IPS-15b (cell line): ENCODE data around the gene CPXM2.
A peak's percentile ranks its signal among the peaks of the same experiment; 100 is the strongest.

ENCODE experiments used
- H3K27me3 ChIP-seq: one replicate; pipeline ENCODE4 v1.6.1; 2013; ENCODE audit warnings: low read length; ENCODE audit not compliant: control insufficient read depth, insufficient read depth
- H3K36me3 ChIP-seq: one replicate; pipeline ENCODE4 v1.6.1; 2013; ENCODE audit warnings: low read length; ENCODE audit not compliant: control insufficient read depth, insufficient read depth
- H3K4me1 ChIP-seq: one replicate; pipeline ENCODE4 v1.6.1; 2013; ENCODE audit warnings: mild to moderate bottlenecking, low read length; ENCODE audit not compliant: control insufficient read depth, insufficient read depth
- H3K4me3 ChIP-seq: one replicate; pipeline ENCODE4 v1.5.1; 2013; ENCODE audit warnings: low read depth, low read length
- H3K9ac ChIP-seq: one replicate; pipeline ENCODE4 v1.6.1; 2013; ENCODE audit warnings: low read depth, mild to moderate bottlenecking, low read length
- H3K9me3 ChIP-seq: one replicate; pipeline ENCODE4 v1.6.1; 2013; ENCODE audit warnings: mild to moderate bottlenecking, low read length; ENCODE audit not compliant: control insufficient read depth, insufficient read depth

The CPXM2 gene

DNA sequence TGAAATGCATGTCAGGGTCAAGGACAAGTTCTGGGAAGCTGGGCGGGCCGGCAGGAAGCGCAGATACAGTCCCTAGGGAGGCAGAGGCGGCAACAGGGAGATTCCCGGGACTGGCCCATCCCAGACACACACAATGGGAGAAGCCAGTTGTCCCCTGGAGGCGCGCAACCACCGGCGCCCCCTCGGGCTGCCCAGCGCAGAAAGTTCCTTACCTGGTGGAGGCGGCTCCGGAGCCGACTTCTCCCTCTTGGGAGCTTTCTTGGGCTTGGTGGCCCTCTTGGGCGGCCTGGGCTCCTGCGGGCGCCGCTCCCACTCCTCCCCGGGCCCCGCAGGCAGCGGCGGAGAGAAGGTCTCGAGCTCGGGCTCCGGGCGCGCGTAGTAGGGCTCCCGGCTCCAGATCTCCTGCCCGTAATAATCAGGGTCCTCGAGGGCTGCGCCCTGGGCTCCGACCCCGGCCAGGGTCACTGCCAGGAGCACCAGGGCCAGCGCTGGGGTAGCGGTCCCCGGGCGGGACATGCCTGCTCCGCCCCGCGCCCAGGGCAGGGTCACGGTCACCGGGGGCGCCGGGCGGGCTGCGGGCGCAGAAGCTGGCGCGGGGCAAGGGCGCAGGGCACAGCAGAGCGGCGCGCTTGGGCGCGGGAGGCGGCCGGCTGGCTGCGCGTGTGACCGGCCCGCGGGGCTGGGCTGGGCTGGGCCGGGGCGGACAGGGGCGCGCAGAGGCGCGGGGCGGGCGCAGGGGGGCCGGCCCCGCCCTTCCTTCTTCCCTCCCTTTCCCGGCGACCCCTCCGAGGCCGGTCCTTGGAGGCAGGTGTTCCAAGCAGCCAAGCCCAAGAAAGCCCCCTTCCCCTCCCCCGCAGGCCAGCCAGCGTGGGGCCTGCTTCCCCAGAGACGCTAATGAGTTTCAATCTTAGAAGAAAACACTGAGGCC lies at the start of gene CPXM2:
Gene CPXM2 (minus strand): TSS at position 664 of the 928 bp plus-strand sequence. CDS start 148 bp downstream, at position 516.
- Histone ChIP-seq H3K9ac (peak within 1 kb of the TSS; percentile 50), H3K36me3 (peaks cover 3% of the 10 kb centered on the region), H3K27me3 (peaks cover 12% of the 10 kb centered on the region), H3K4me1 (peaks cover 3% of the 10 kb centered on the region), H3K9me3 (no peaks in the 10 kb centered on the region), H3K4me3 (peak within 1 kb of the TSS; percentile 40)

DNA sequence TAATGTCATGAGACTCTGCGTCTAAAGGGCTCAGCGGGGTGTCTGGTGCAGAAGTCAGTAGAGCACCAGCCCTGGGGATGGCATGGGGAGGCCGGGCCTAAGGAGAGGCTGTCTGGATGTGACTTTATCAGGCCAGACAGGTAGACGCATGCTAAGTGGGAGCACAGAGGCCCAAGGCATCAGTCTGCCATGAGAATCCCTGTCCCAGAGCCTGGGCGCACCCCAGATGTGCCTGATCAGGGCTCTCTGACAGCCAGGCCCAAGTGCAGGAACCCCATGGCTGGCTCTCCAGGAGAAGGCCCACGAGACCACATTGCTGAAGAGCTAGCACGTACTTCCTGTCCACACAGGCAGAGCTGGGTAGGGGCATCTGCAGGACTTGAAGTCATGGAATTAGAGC lies 48.0 kb upstream of the CPXM2 start:
- Histone ChIP-seq H3K36me3 (no peaks in the 10 kb centered on the region), H3K9me3 (no peaks in the 10 kb centered on the region), H3K9ac (no peak overlapping the region), H3K4me1 (no peaks in the 10 kb centered on the region), H3K4me3 (no peak overlapping the region), H3K27me3 (no peaks in the 10 kb centered on the region)

GRCh38 chr10:123938890-123939289 lies 47.3 kb upstream of the CPXM2 start:
- no peaks in the 10 kb centered on the region for H3K4me1 ChIP-seq
- no peak overlapping the region for H3K4me3 ChIP-seq
- H3K9me3 ChIP-seq = no peaks in the 10 kb centered on the region
- no peaks in the 10 kb centered on the region for H3K27me3 ChIP-seq
- no peaks in the 10 kb centered on the region for H3K36me3 ChIP-seq
- no peak overlapping the region for H3K9ac ChIP-seq

DNA sequence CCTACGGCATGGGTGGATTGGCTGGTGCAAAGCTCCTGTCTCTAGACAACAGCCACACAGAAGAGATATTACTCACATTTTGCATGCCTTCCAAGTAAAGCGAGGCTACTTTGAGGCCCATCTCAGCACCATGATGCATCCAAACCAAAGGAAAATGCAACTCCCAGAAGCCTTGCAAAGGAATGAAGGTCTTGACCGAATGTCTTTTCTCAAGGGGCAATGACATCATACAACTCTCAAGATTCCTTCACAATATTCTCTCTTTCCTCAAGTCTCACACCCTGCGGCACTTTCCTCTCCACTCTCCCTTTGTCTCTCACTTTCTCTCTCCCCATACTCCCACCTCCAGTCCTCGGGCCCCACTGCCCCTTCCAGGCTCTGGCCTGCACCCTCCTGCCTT lies 44.8 kb upstream of the CPXM2 start:
- no peak overlapping the region for H3K4me3 ChIP-seq
- H3K27me3 ChIP-seq = no peaks in the 10 kb centered on the region
- H3K36me3 ChIP-seq = no peaks in the 10 kb centered on the region
- H3K4me1 ChIP-seq = no peaks in the 10 kb centered on the region
- peaks cover 2% of the 10 kb centered on the region for H3K9me3 ChIP-seq
- H3K9ac ChIP-seq = no peak overlapping the region

GRCh38 chr10:123935680-123936079 lies 44.1 kb upstream of the CPXM2 start:
- Histone ChIP-seq H3K9ac (no peak overlapping the region), H3K4me1 (no peaks in the 10 kb centered on the region), H3K36me3 (no peaks in the 10 kb centered on the region), H3K27me3 (no peaks in the 10 kb centered on the region), H3K4me3 (no peak overlapping the region), H3K9me3 (peaks cover 9% of the 10 kb centered on the region)

DNA sequence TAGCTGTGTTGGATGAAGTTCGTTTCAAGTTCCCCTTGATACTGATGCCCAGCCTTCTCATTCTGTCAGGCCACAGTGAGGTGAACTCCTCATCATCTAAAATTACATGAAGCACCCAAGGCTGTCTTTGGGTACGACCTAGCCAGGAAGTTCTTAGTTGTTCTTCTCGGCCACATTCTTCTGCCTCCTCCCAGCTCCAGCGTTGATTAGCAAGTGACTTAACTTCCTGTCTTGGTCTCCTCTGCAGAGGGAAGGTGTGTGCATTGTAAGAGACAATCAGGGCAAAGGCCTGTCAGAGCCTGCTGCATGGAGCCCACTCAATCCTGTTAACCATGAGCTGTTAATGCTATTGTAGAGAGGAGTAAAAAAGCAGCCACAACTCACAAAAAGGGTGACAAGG lies 43.2 kb upstream of the CPXM2 start:
- Histone ChIP-seq H3K9ac (no peak overlapping the region), H3K9me3 (peaks cover 12% of the 10 kb centered on the region), H3K4me3 (no peak overlapping the region), H3K27me3 (no peaks in the 10 kb centered on the region), H3K4me1 (no peaks in the 10 kb centered on the region), H3K36me3 (no peaks in the 10 kb centered on the region)

DNA sequence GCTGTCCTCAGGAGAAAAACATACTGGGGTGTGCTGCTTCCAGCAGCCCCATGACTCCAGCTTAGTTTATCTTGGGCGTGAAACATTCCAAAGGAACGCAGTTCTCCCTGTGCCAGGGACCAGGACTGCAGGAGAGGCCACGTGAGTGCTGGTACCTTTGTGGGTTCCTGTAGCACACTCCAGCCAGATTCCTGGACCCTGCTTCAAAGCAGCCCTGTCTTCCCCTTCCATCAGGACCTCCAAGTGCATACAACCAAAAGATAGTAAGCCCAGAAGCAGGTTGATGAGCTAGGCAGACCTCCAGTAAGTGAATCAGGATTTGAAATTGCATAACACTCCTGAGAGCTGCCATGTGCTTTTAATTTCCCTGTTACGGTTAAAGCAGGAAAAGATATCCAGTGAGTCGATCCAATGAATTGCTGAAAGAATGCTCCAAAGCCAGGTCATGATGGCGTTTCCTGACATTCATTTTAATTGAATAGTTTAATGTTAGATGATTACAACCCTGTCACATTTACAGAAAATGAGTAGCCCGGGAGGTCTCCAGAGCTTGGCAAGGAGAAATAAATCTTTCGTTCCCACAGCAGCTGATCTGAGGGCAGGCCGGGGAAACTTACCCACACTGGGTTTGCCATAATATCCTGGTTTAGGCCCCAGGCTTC lies 38.9 kb upstream of the CPXM2 start:
- H3K27me3 ChIP-seq = no peaks in the 10 kb centered on the region
- H3K9me3 ChIP-seq = peaks cover 12% of the 10 kb centered on the region
- H3K36me3 ChIP-seq = no peaks in the 10 kb centered on the region
- no peaks in the 10 kb centered on the region for H3K4me1 ChIP-seq
- no peak overlapping the region for H3K4me3 ChIP-seq
- H3K9ac ChIP-seq = no peak overlapping the region

GRCh38 chr10:123929791-123930190 lies 38.2 kb upstream of the CPXM2 start:
- Histone ChIP-seq H3K4me1 (no peaks in the 10 kb centered on the region), H3K9ac (no peak overlapping the region), H3K36me3 (no peaks in the 10 kb centered on the region), H3K27me3 (no peaks in the 10 kb centered on the region), H3K4me3 (no peak overlapping the region), H3K9me3 (peaks cover 12% of the 10 kb centered on the region)

- H3K27me3 ChIP-seq = no peaks in the 10 kb centered on the region
- H3K4me1 ChIP-seq = no peaks in the 10 kb centered on the region
- no peaks in the 10 kb centered on the region for H3K36me3 ChIP-seq
- H3K9ac ChIP-seq = no peak overlapping the region
- peaks cover 12% of the 10 kb centered on the region for H3K9me3 ChIP-seq
- H3K4me3 ChIP-seq = no peak overlapping the region
Measured at GRCh38 chr10:123928427-123928826, 36.8 kb upstream of the CPXM2 start.

- Histone ChIP-seq H3K36me3 (no peaks in the 10 kb centered on the region), H3K4me3 (no peak overlapping the region), H3K4me1 (no peaks in the 10 kb centered on the region), H3K9ac (no peak overlapping the region), H3K27me3 (no peaks in the 10 kb centered on the region), H3K9me3 (peaks cover 11% of the 10 kb centered on the region)
Measured at GRCh38 chr10:123926401-123927264, 35.0 kb upstream of the CPXM2 start.

DNA sequence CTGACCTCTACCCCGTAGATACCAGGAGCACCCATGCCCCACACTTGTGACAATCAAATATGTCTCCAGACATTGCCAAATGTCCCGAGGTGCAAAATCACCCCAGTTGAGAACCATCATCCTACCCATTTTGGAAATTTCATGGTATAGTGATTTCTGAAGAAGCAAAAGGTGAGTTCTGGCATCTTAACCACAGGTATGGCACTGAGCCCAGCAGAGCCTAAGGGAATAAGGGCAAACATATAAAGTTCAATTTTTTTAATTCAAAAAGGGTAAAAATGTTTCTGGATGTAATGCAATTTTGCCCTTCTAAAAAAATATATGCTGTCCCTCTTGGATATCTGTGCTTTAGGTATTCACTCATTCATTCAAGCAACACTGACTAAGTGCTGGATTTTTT lies 30.5 kb upstream of the CPXM2 start:
- H3K4me1 ChIP-seq = no peaks in the 10 kb centered on the region
- no peak overlapping the region for H3K9ac ChIP-seq
- no peaks in the 10 kb centered on the region for H3K36me3 ChIP-seq
- peaks cover 2% of the 10 kb centered on the region for H3K9me3 ChIP-seq
- no peak overlapping the region for H3K4me3 ChIP-seq
- no peaks in the 10 kb centered on the region for H3K27me3 ChIP-seq
